HEK293 (cell line): ENCODE results near the gene PLCB3.

ENCODE experiments used
- CTCF ChIA-PET: fragments of 350-600 bp; formaldehyde crosslinking; extraction: SDS; loops from one replicate; lab custom pipeline; 2021; ENCODE audit warnings: antibody characterized with exemption; lab: Yijun Ruan, JAX
- POLR2A ChIA-PET: fragments of 300-600 bp; formaldehyde crosslinking; extraction: SDS; loops from one replicate; lab custom pipeline; 2020; ENCODE audit warnings: antibody characterized with exemption, inconsistent platforms; lab: Yijun Ruan, JAX
- H3K27ac ChIP-seq: fragments of 200-500 bp; sonication (Bioruptor generic); 2 replicates; pipeline ENCODE4 v1.5.1; 2014; ENCODE audit warnings: low read depth, low read length, control low read depth, inconsistent platforms; ENCODE audit errors: extremely low read depth
- H3K36me3 ChIP-seq, 2 experiments: fragments of 200-500 bp in 1 of 2; sonication (Bioruptor generic) in 1 of 2; 1 replicate in 1 of 2; 2 replicates in 1 of 2; pipeline ENCODE4 v1.5.1; 2014 to 2017; ENCODE audit warnings: inconsistent platforms in 2 of 2, low read length in 2 of 2; ENCODE audit not compliant: control insufficient read depth in 2 of 2, insufficient read depth in 1 of 2
- H3K4me1 ChIP-seq: fragments of 200-500 bp; sonication (Bioruptor generic); 2 replicates; pipeline ENCODE4 v1.5.1; 2014; ENCODE audit warnings: mild to moderate bottlenecking, low read length, inconsistent platforms; ENCODE audit not compliant: control insufficient read depth, insufficient read depth
- H3K4me3 ChIP-seq: 2 replicates; pipeline ENCODE4 v1.5.1; 2011; ENCODE audit warnings: low read depth, mild to moderate bottlenecking, control low read depth, low read length, moderate library complexity
- H3K9me3 ChIP-seq: fragments of 200-500 bp; sonication (Bioruptor generic); 2 replicates; pipeline ENCODE4 v1.5.1; 2014; ENCODE audit warnings: low read depth, low read length, inconsistent platforms; ENCODE audit not compliant: control insufficient read depth, insufficient read depth
- ELK4 ChIP-seq: IDR thresholded peaks from 2 replicates; pipeline ENCODE4 v1.6.1; 2011; ENCODE audit warnings: mild to moderate bottlenecking, low read depth, low read length, borderline replicate concordance
- GLIS2 ChIP-seq: fragments of 450-650 bp; formaldehyde crosslinking; IDR thresholded peaks from 2 replicates; pipeline ENCODE4 v1.5.1; 2016; ENCODE audit warnings: missing biosample characterization, missing genetic modification characterization
- KLF10 ChIP-seq: fragments of 450-650 bp; IDR thresholded peaks from 2 replicates; pipeline ENCODE4 v1.5.1; 2018; ENCODE audit warnings: missing biosample characterization, mild to moderate bottlenecking, missing genetic modification characterization
- KLF8 ChIP-seq: fragments of 450-650 bp; formaldehyde crosslinking; IDR thresholded peaks from 2 replicates; pipeline ENCODE4 v1.5.1; 2016; ENCODE audit warnings: missing biosample characterization, missing genetic modification characterization
- KLF9 ChIP-seq: fragments of 450-650 bp; formaldehyde crosslinking; IDR thresholded peaks from 2 replicates; pipeline ENCODE4 v1.5.1; 2016; ENCODE audit warnings: missing biosample characterization, missing genetic modification characterization, low read depth
- PATZ1 ChIP-seq: fragments of 450-650 bp; formaldehyde crosslinking; IDR thresholded peaks from 2 replicates; pipeline ENCODE4 v1.5.1; 2016; ENCODE audit warnings: missing biosample characterization, missing genetic modification characterization
- PRDM4 ChIP-seq: fragments of 450-650 bp; formaldehyde crosslinking; IDR thresholded peaks from 2 replicates; pipeline ENCODE4 v1.5.1; 2017; ENCODE audit warnings: missing biosample characterization, missing genetic modification characterization
- SP2 ChIP-seq: fragments of 450-650 bp; formaldehyde crosslinking; IDR thresholded peaks from 2 replicates; pipeline ENCODE4 v1.5.1; 2016; ENCODE audit warnings: missing biosample characterization, missing genetic modification characterization
- SP3 ChIP-seq: fragments of 450-650 bp; formaldehyde crosslinking; IDR thresholded peaks from 2 replicates; pipeline ENCODE4 v1.5.1; 2016; ENCODE audit warnings: missing biosample characterization, missing genetic modification characterization
- ZBTB11 ChIP-seq: fragments of 450-650 bp; formaldehyde crosslinking; conservative IDR thresholded peaks from 2 replicates; pipeline ENCODE4 v1.5.1; 2016; ENCODE audit warnings: low read depth, missing biosample characterization, missing genetic modification characterization
- ZBTB20 ChIP-seq: fragments of 450-650 bp; formaldehyde crosslinking; IDR thresholded peaks from 2 replicates; pipeline ENCODE4 v1.5.1; 2016; ENCODE audit warnings: missing biosample characterization, missing genetic modification characterization
- ZBTB26 ChIP-seq: fragments of 450-650 bp; formaldehyde crosslinking; optimal IDR thresholded peaks from 2 replicates; pipeline ENCODE3; 2016; ENCODE audit warnings: missing biosample characterization, mild to moderate bottlenecking, missing genetic modification characterization
- ZBTB7A ChIP-seq: fragments of 450-650 bp; formaldehyde crosslinking; IDR thresholded peaks from 2 replicates; pipeline ENCODE4 v1.5.1; 2016; ENCODE audit warnings: low read depth, missing biosample characterization, missing genetic modification characterization
- ZEB2 ChIP-seq: fragments of 450-650 bp; formaldehyde crosslinking; IDR thresholded peaks from 2 replicates; pipeline ENCODE4 v1.5.1; 2016; ENCODE audit warnings: missing biosample characterization, missing genetic modification characterization
- ZFHX2 ChIP-seq: fragments of 450-650 bp; formaldehyde crosslinking; conservative IDR thresholded peaks from 2 replicates; pipeline ENCODE4 v1.5.1; 2016; ENCODE audit warnings: missing biosample characterization, missing genetic modification characterization
- ZIC2 ChIP-seq: fragments of 450-650 bp; formaldehyde crosslinking; IDR thresholded peaks from 2 replicates; pipeline ENCODE4 v1.5.1; 2016; ENCODE audit warnings: missing biosample characterization, missing genetic modification characterization
- ZNF394 ChIP-seq: fragments of 450-650 bp; formaldehyde crosslinking; IDR thresholded peaks from 2 replicates; pipeline ENCODE4 v1.5.1; 2016; ENCODE audit warnings: missing biosample characterization, missing genetic modification characterization, mild to moderate bottlenecking, moderate library complexity, borderline replicate concordance
- ZNF398 ChIP-seq: fragments of 450-650 bp; formaldehyde crosslinking; IDR thresholded peaks from 2 replicates; pipeline ENCODE4 v1.5.1; 2017; ENCODE audit warnings: missing biosample characterization, missing genetic modification characterization
- ZNF501 ChIP-seq: fragments of 450-650 bp; formaldehyde crosslinking; IDR thresholded peaks from 2 replicates; pipeline ENCODE4 v1.5.1; 2016; ENCODE audit warnings: missing biosample characterization, missing genetic modification characterization
- ZNF521 ChIP-seq: fragments of 450-650 bp; formaldehyde crosslinking; IDR thresholded peaks from 2 replicates; pipeline ENCODE4 v1.5.1; 2017; ENCODE audit warnings: missing biosample characterization, mild to moderate bottlenecking, missing genetic modification characterization
- ZNF555 ChIP-seq: fragments of 450-650 bp; formaldehyde crosslinking; conservative IDR thresholded peaks from 2 replicates; pipeline ENCODE4 v1.5.1; 2017; ENCODE audit warnings: missing biosample characterization, mild to moderate bottlenecking, missing genetic modification characterization, inconsistent platforms
- ZNF600 ChIP-seq: fragments of 450-650 bp; formaldehyde crosslinking; IDR thresholded peaks from 2 replicates; pipeline ENCODE4 v1.5.1; 2016; ENCODE audit warnings: missing biosample characterization, missing genetic modification characterization
- ZXDB ChIP-seq: fragments of 450-650 bp; formaldehyde crosslinking; IDR thresholded peaks from 2 replicates; pipeline ENCODE4 v1.5.1; 2016; ENCODE audit warnings: missing biosample characterization, missing genetic modification characterization

Gene PLCB3

GRCh38 chr11:64225608-64226506, 25.5 kb upstream of the PLCB3 start, which contains the start of the genes NUDT22 and TRPT1:
NUDT22 (plus strand) TSS chr11:64226274; CDS start chr11:64226653, 379 bp downstream.
TRPT1 (minus strand) TSS chr11:64226186; CDS start chr11:64225860, 326 bp downstream.
- peaks cover 0 to 21% of the 10 kb centered on the region in 2 experiments; a peak in 1 of 3 replicates for H3K36me3 ChIP-seq
- CTCF ChIA-PET: interaction anchor here (0.5 to 1.9 kb wide), 5 partner anchors 21 to 44 kb away, joined by 3 to 10 read pairs (median 4); no protein-coding TSS in a partner anchor
- H3K27ac ChIP-seq: peak within 1 kb of the TSS; percentile 52; the same call in 1 of the 2 replicates
- H3K4me1 ChIP-seq: peaks cover 3% of the 10 kb centered on the region; the same call in 1 of the 2 replicates
- POLR2A ChIA-PET: interaction anchor here (0.7 to 3.5 kb wide), 20 partner anchors 9 to 553 kb away, joined by 3 to 29 read pairs (median 5); partner anchors contain the start of genes ESRRA, FKBP2, PLCB3 and PPP1R14B
- H3K4me3 ChIP-seq: peak within 1 kb of the TSS; percentile 77
- H3K9me3 ChIP-seq: no peaks in the 10 kb centered on the region
- TF ChIP-seq ZNF521 (no peak), ZIC2 (tag by site-specific recombination) (peak; percentile 35; the same call in 1 of the 2 replicates), SP2 (tag by site-specific recombination) (peak; percentile 88), KLF10 (peak; percentile 68), ZNF394 (0 out of 2 replicates have a peak, but pooled peaks have one; percentile 37), KLF8 (tag by site-specific recombination) (0 out of 2 replicates have a peak, but pooled peaks have one; percentile 24), PRDM4 (no peak), SP3 (tag by site-specific recombination) (peak; percentile 69), ZNF555 (tag by site-specific recombination) (no peak), PATZ1 (tag by site-specific recombination) (peak; percentile 67; the same call in 1 of the 2 replicates), ZBTB11 (tag by site-specific recombination) (peak; percentile 94), ZEB2 (tag by site-specific recombination) (no peak; the same call in 1 of the 2 replicates), ZBTB20 (peak; percentile 49; the same call in 1 of the 2 replicates), KLF9 (peak; percentile 44), ZFHX2 (tag by site-specific recombination) (peak; percentile 54; the same call in 1 of the 2 replicates), ZNF600 (peak; percentile 64; the same call in 1 of the 2 replicates), ZXDB (tag by site-specific recombination) (peak; percentile 73), ZNF501 (tag by site-specific recombination) (0 out of 2 replicates have a peak, but pooled peaks have one; percentile 46), GLIS2 (peak; percentile 45; the same call in 1 of the 2 replicates), ELK4 (peak; percentile 78; the same call in 1 of the 2 replicates), ZBTB26 (tag by site-specific recombination) (peak; percentile 36), ZBTB7A (tag by site-specific recombination) (0 out of 2 replicates have a peak, but pooled peaks have one; percentile 36), ZNF398 (peak; percentile 77)
